HL-60 (cell line): ENCODE data around the gene VCP.

ENCODE experiments used
- DNase-seq, 2 experiments: peaks; one replicate each; pipeline ENCODE4 v3.0.0-alpha.2; 2010 to 2020; ENCODE audit warnings: low read depth in 1 of 2, low spot score in 1 of 2
- H3K27ac ChIP-seq: fragments of 250-450 bp; sonication (Bioruptor Pico); replicated peaks from 2 replicates; pipeline ENCODE4 v1.5.1; 2020; ENCODE audit warnings: mild to moderate bottlenecking, moderate library complexity
- H3K27me3 ChIP-seq: fragments of 250-450 bp; sonication (Bioruptor Pico); 2 replicates; pipeline ENCODE4 v1.5.1; 2021; ENCODE audit warnings: mild to moderate bottlenecking, moderate library complexity; ENCODE audit not compliant: insufficient read depth, poor library complexity, severe bottlenecking
- H3K4me3 ChIP-seq: replicated peaks from 2 replicates; pipeline ENCODE4 v1.5.1; 2011; ENCODE audit warnings: mild to moderate bottlenecking, control low read depth, low read length; ENCODE audit not compliant: insufficient read depth
- CTCF ChIP-seq: IDR thresholded peaks from one replicate; pipeline ENCODE4 v1.5.1; 2011; ENCODE audit warnings: low read length, control low read depth, inconsistent platforms; ENCODE audit not compliant: insufficient read depth
- GABPA ChIP-seq: IDR thresholded peaks from 2 replicates; pipeline ENCODE4 v1.6.1; 2012; ENCODE audit warnings: low read depth
- POLR2AphosphoS5 ChIP-seq: IDR thresholded peaks from 2 replicates; pipeline ENCODE4 v1.6.1; 2012; ENCODE audit warnings: low read depth
- REST ChIP-seq: IDR thresholded peaks from 2 replicates; pipeline ENCODE4 v1.6.1; 2012; ENCODE audit warnings: low read depth; ENCODE audit not compliant: insufficient replicate concordance
- SPI1 ChIP-seq: IDR thresholded peaks from 2 replicates; pipeline ENCODE4 v1.6.1; 2012; ENCODE audit warnings: low read depth, mild to moderate bottlenecking, borderline replicate concordance

Gene VCP

GRCh38 chr9:35089434-35089833 lies 17.0 kb upstream of the VCP start:
- DNase-seq = no peak
- H3K27me3 ChIP-seq = no peaks in the 10 kb centered on the region
- TF ChIP-seq SPI1 = no peak
- no peak overlapping the region for H3K4me3 ChIP-seq
- H3K27ac ChIP-seq = no peak overlapping the region

- no peak for DNase-seq
- Histone ChIP-seq H3K27ac (no peak overlapping the region), H3K27me3 (no peaks in the 10 kb centered on the region), H3K4me3 (no peak overlapping the region)
- TF ChIP-seq GABPA = no peak
- TF ChIP-seq CTCF = no peak
- no peak for TF ChIP-seq SPI1
- no peak for TF ChIP-seq POLR2AphosphoS5
- no peak for TF ChIP-seq REST
Observed at GRCh38 chr9:35085078-35085477, 12.7 kb upstream of the VCP start.

- H3K4me3 ChIP-seq = peak within 1 kb of the TSS; percentile 73
- no peaks in the 10 kb centered on the region for H3K27me3 ChIP-seq
- peak within 1 kb of the TSS; percentile 98 for H3K27ac ChIP-seq
- peak; percentile 25 for TF ChIP-seq REST
- peak; percentile 5; the same call in 1 of the 2 replicates for TF ChIP-seq SPI1
- no peak for TF ChIP-seq CTCF
- peak; percentile 88 for TF ChIP-seq POLR2AphosphoS5
- TF ChIP-seq GABPA = peak; percentile 77
- DNase-seq = peak; percentile 82 to 94
Observed at GRCh38 chr9:35079426-35080341, 7.3 kb upstream of the VCP start, which contains the start of gene FANCG. Gene FANCG (minus strand): TSS chr9:35079942. CDS start chr9:35079524, 418 bp downstream.

GRCh38 chr9:35079041-35079425 lies 6.6 kb upstream of the VCP start:
- Histone ChIP-seq H3K27ac (peak overlapping the region; percentile 98), H3K27me3 (no peaks in the 10 kb centered on the region), H3K4me3 (peak overlapping the region; percentile 73)
- DNase-seq = peak in 1 of 2 experiments; percentile 18
- no peak for TF ChIP-seq GABPA
